ENCODE data around the gene SP3. TPM values are rescaled to one million over a fixed set of nuclear protein-coding genes. Genes with fewer than 3 reads are reported as not detected.
A peak's percentile ranks its signal among the peaks of the same experiment; 100 is the strongest.

SP3 gene
- total RNA-seq, 1 experiment from 2014 or later = 69.8 TPM

- in situ Hi-C loops (cut with HindIII; ENCODE audit: low pct_unique_long_range_greater_than_20kb, low sequenced_read_pairs) = no loop called here
These were observed 5.8 kb downstream of the SP3 start for GRCh38 chr2:173959358-173959884.

GRCh38 chr2:173958198-173958846, 6.9 kb downstream of the SP3 start:
- in situ Hi-C loops (cut with HindIII; ENCODE audit: low pct_unique_long_range_greater_than_20kb, low sequenced_read_pairs) = no loop called here

More at GRCh38 chr2:173959358-173959884, 5.8 kb downstream of the SP3 start:
- no peak for DNase-seq (ENCODE audit: low read depth, low spot score)

GRCh38 chr2:173957517-173957916, 7.7 kb downstream of the SP3 start:
- DNase-seq (ENCODE audit: low read depth, low spot score) = no peak
- in situ Hi-C loops (cut with HindIII; ENCODE audit: low pct_unique_long_range_greater_than_20kb, low sequenced_read_pairs) = no loop called here

More at GRCh38 chr2:173958198-173958846, 6.9 kb downstream of the SP3 start:
- no peak for DNase-seq (ENCODE audit: low read depth, low spot score)

GRCh38 chr2:173956454-173956853, 8.7 kb downstream of the SP3 start:
- DNase-seq (ENCODE audit: low read depth, low spot score) = no peak
- in situ Hi-C loops (cut with HindIII; ENCODE audit: low pct_unique_long_range_greater_than_20kb, low sequenced_read_pairs) = no loop called here

GRCh38 chr2:173955867-173956266, 9.3 kb downstream of the SP3 start:
- in situ Hi-C loops (cut with HindIII; ENCODE audit: low pct_unique_long_range_greater_than_20kb, low sequenced_read_pairs) = no loop called here
- DNase-seq (ENCODE audit: low read depth, low spot score) = no peak

- in situ Hi-C loops (cut with HindIII; ENCODE audit: low pct_unique_long_range_greater_than_20kb, low sequenced_read_pairs) = no loop called here
- peak; percentile 10 for DNase-seq (ENCODE audit: low read depth, low spot score)
These were observed 10.2 kb downstream of the SP3 start for GRCh38 chr2:173955004-173955403.

- no peak for DNase-seq (ENCODE audit: low read depth, low spot score)
These were observed 12.1 kb downstream of the SP3 start for GRCh38 chr2:173953047-173953424.

GRCh38 chr2:173952267-173953046, 12.7 kb downstream of the SP3 start:
- DNase-seq (ENCODE audit: low read depth, low spot score) = no peak
- in situ Hi-C loops (cut with HindIII; ENCODE audit: low pct_unique_long_range_greater_than_20kb, low sequenced_read_pairs) = no loop called here

More at GRCh38 chr2:173953047-173953424, 12.1 kb downstream of the SP3 start:
- in situ Hi-C loops (cut with HindIII; ENCODE audit: low pct_unique_long_range_greater_than_20kb, low sequenced_read_pairs) = no loop called here

- in situ Hi-C loops (cut with HindIII; ENCODE audit: low pct_unique_long_range_greater_than_20kb, low sequenced_read_pairs) = no loop called here
- no peak for DNase-seq (ENCODE audit: low read depth, low spot score)
These were observed 16.3 kb downstream of the SP3 start for GRCh38 chr2:173948842-173949241.

GRCh38 chr2:173948198-173948597, 17.0 kb downstream of the SP3 start:
- DNase-seq (ENCODE audit: low read depth, low spot score) = no peak
- in situ Hi-C loops (cut with HindIII; ENCODE audit: low pct_unique_long_range_greater_than_20kb, low sequenced_read_pairs) = no loop called here

GRCh38 chr2:173947131-173947530, 18.0 kb downstream of the SP3 start:
- DNase-seq (ENCODE audit: low read depth, low spot score) = no peak
- in situ Hi-C loops (cut with HindIII; ENCODE audit: low pct_unique_long_range_greater_than_20kb, low sequenced_read_pairs) = no loop called here

- DNase-seq (ENCODE audit: low read depth, low spot score) = no peak
- in situ Hi-C loops (cut with HindIII; ENCODE audit: low pct_unique_long_range_greater_than_20kb, low sequenced_read_pairs) = no loop called here
These were observed 21.4 kb downstream of the SP3 start for GRCh38 chr2:173943738-173944137.

GRCh38 chr2:173942861-173943523, 22.2 kb downstream of the SP3 start:
- DNase-seq (ENCODE audit: low read depth, low spot score) = no peak
- in situ Hi-C loops (cut with HindIII; ENCODE audit: low pct_unique_long_range_greater_than_20kb, low sequenced_read_pairs) = no loop called here

- DNase-seq (ENCODE audit: low read depth, low spot score) = no peak
- in situ Hi-C loops (cut with HindIII; ENCODE audit: low pct_unique_long_range_greater_than_20kb, low sequenced_read_pairs) = no loop called here
These were observed 23.6 kb downstream of the SP3 start for GRCh38 chr2:173941567-173941966.

- in situ Hi-C loops (cut with HindIII; ENCODE audit: low pct_unique_long_range_greater_than_20kb, low sequenced_read_pairs) = no loop called here
- no peak for DNase-seq (ENCODE audit: low read depth, low spot score)
These were observed 24.8 kb downstream of the SP3 start for GRCh38 chr2:173940208-173941020.

- DNase-seq (ENCODE audit: low read depth, low spot score) = no peak
- in situ Hi-C loops (cut with HindIII; ENCODE audit: low pct_unique_long_range_greater_than_20kb, low sequenced_read_pairs) = no loop called here
These were observed 26.3 kb downstream of the SP3 start for GRCh38 chr2:173938700-173939384.

- in situ Hi-C loops (cut with HindIII; ENCODE audit: low pct_unique_long_range_greater_than_20kb, low sequenced_read_pairs) = no loop called here
- no peak for DNase-seq (ENCODE audit: low read depth, low spot score)
These were observed 29.9 kb downstream of the SP3 start for GRCh38 chr2:173935305-173935704.
